Body of pancreas (tissue), 4 donors: ENCODE measurements around the gene MUC16.

ENCODE experiments used
- POLR2A ChIP-seq, 3 donors: fragments of 450-650 bp; IDR thresholded peaks; one replicate each; pipeline ENCODE4 v1.6.1; 2016; ENCODE audit warnings: antibody characterized with exemption in 3 of 3, mild to moderate bottlenecking in 2 of 3
- TF ChIP-seq, protein P1 (sequence below), 7 experiments: fragments of 450-650 bp in 4 of 7; fragments of 200-600 bp in 3 of 7; sonication (generic) in 3 of 7; IDR thresholded peaks; one replicate each; pipeline ENCODE4 v1.5.1; 2016 to 2019; ENCODE audit warnings: antibody characterized with exemption in 7 of 7

DNA sequence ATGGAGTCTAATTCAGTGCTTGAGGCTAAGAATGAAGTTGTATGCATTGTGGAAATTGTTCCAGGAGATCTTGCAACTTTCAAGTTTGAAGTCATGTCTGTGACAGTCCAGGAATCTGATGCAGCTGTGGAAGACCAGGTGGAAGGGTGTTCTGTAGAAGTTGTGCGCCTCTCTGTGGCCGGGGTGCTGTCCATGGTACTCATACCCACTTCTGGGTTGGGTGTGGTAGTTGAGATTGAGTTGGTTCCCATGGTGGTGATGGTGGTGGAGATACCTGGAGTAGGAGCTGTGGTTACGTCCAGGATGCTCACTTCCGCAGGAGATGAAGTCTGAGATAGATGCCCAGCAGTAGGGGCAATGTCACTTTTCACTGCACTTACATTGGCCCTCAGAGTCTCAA lies 44.3 kb downstream of the MUC16 start:
- TF ChIP-seq, protein P1, sequence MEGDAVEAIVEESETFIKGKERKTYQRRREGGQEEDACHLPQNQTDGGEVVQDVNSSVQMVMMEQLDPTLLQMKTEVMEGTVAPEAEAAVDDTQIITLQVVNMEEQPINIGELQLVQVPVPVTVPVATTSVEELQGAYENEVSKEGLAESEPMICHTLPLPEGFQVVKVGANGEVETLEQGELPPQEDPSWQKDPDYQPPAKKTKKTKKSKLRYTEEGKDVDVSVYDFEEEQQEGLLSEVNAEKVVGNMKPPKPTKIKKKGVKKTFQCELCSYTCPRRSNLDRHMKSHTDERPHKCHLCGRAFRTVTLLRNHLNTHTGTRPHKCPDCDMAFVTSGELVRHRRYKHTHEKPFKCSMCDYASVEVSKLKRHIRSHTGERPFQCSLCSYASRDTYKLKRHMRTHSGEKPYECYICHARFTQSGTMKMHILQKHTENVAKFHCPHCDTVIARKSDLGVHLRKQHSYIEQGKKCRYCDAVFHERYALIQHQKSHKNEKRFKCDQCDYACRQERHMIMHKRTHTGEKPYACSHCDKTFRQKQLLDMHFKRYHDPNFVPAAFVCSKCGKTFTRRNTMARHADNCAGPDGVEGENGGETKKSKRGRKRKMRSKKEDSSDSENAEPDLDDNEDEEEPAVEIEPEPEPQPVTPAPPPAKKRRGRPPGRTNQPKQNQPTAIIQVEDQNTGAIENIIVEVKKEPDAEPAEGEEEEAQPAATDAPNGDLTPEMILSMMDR (IDR thresholded peaks at IDR 0.05): no peak
- no peak for TF ChIP-seq POLR2A (IDR thresholded peaks at IDR 0.05)
